ENCODE data around the gene AOAH.
"Not testable (repeated sequence)": the region's sequence is repeated elsewhere in the genome, so short reads cannot be mapped to it uniquely, and the experiment has no call there.

The AOAH gene

DNA sequence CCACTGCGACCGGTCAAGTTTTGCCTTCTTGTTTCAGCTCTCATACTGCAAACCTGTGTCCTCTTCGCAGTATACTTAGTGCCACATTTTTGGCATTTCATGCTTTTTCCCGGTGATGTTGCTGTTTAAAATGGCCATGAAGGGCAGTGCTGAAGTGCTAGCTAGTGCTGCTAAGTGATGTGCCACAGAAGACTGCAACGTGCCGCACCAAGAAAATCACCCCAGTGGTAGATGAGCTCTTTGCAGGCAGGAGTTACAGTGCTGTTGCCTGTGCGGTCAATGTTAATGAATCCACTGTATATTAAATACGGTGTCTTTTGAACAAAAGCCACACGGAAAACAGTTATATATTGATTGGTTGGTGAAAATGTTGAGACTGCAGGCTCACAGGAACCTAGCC lies 214.3 kb downstream of the AOAH start:
- H3K27me3 ChIP-seq (ENCODE audit: low read depth) = no peaks in the 10 kb centered on the region
- no peaks in the 10 kb centered on the region for H3K36me3 ChIP-seq (replicated peaks)
- H3K9me3 ChIP-seq = no peaks in the 10 kb centered on the region
- in situ Hi-C loops (cut with MboI; ENCODE audit: low sequenced_read_pairs) = no loop called here
- no peak overlapping the region for H3K4me3 ChIP-seq
- no peak for DNase-seq (ENCODE audit: low spot score in 2 of 2)
- H3K4me1 ChIP-seq = no peaks in the 10 kb centered on the region

DNA sequence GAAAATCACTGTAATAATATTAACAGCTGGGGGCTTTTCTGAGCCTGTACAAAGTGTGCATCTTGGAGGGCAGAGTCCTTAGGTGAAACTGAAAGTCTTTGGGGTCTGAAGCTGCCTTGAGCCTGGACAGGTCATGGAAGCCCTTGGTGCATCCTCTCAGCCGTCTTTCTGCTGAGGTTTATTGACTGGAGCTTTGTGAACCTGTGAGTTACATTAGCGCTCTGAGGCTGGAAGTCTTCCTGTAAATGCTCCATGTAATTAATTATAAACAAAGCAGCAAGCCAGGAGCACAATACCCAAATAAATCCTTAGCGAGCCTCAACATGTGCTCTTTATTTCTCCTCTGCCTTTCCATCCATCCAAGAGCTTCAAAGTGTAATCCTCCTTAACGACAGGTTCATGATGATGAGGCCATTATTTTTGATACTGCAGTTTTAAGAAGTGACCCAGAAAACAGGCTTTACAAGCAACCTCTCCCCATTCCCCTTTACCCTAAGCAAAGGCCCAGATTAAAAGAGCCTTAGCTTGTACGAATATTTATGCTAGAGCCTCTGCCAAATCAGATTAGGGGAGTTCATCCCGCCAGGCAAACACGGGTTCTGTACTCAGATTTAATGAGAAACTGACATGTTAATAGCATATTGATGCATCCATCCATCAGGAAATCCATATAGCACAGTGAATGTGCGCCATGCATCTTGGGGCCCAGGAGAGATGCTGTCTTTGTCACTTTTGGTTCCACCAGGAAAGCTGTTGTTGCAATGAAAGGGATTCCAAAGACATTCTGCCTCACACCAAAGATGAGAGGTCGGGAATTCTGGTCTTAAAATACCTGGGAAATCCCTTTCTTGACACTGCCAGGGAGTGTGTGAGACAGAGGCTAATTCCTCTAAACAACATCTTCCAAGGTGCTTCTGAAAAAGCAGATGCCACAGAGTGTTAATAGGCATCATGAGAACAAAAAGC lies 216.5 kb downstream of the AOAH start:
- DNase-seq (ENCODE audit: low spot score in 2 of 2) = no peak
- 0 out of 2 replicates have a peak, but pooled peaks cover 2% of the 10 kb centered on the region for H3K9me3 ChIP-seq
- no peaks in the 10 kb centered on the region for H3K27me3 ChIP-seq (ENCODE audit: low read depth)
- H3K4me3 ChIP-seq = no peak overlapping the region
- H3K4me1 ChIP-seq = no peaks in the 10 kb centered on the region
- in situ Hi-C loops (cut with MboI; ENCODE audit: low sequenced_read_pairs) = no loop called here
- no peaks in the 10 kb centered on the region for H3K36me3 ChIP-seq (replicated peaks)

DNA sequence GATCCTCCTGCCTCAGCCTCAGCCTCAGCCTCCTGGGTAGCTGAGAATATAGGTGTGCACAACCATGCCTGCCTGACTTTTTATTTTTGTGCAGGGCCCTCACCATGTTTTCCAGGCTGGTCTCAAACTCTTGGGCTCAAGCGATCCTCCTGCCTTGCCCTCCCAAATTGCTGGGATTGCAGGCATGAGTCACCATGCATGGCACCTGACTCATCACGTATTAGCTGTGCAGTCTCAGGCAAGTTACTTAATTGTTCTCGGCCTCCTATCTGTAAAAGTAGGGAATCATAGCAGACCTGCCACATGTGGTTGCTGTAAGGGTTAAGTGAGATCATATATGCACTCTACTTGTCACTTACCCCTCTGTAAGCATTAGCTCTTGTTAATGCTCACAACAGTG lies 217.5 kb downstream of the AOAH start:
- DNase-seq (ENCODE audit: low spot score in 2 of 2) = no peak
- no peaks in the 10 kb centered on the region for H3K4me1 ChIP-seq
- H3K9me3 ChIP-seq = 0 out of 2 replicates have a peak, but pooled peaks cover 2% of the 10 kb centered on the region
- no peaks in the 10 kb centered on the region for H3K36me3 ChIP-seq (replicated peaks)
- no peaks in the 10 kb centered on the region for H3K27me3 ChIP-seq (ENCODE audit: low read depth)
- in situ Hi-C loops (cut with MboI; ENCODE audit: low sequenced_read_pairs) = no loop called here
- H3K4me3 ChIP-seq = no peak overlapping the region

DNA sequence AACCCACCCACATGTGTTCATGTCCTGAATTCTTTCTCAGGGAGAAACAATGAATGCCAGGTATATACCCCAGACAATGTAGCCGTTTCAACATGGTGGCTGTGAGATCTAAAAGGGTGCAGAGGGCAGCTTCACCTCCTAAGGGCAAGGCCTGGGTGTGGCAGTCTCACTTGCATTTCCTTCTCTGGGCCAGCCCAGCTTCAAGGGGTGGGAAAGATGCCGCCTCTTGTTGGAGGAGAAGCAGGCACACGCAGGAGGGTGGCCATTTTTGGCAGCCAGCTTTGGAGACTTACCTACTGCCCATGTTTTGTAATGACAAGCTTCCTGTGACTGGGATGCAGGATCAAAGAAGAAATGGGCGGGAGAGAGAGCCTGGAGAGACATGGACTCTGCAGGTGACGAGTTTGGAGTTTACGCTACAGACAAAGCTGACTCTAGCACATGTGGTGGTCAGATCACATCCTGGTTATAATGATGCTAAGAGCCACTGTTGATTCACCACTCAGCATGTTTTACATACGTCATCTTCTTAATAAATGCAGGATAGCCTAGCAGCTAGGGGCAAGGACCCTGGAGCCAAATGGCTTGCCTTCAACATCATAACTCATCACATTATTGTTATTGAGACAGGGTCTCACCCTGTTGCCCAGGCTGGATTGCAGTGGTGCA lies 218.0 kb downstream of the AOAH start:
- Histone ChIP-seq H3K4me3 (no peak overlapping the region), H3K9me3 (0 out of 2 replicates have a peak, but pooled peaks cover 2% of the 10 kb centered on the region), H3K27me3 (ENCODE audit: low read depth) (no peaks in the 10 kb centered on the region), H3K36me3 (replicated peaks) (no peaks in the 10 kb centered on the region), H3K4me1 (no peaks in the 10 kb centered on the region)
- in situ Hi-C loops (cut with MboI; ENCODE audit: low sequenced_read_pairs) = no loop called here
- DNase-seq (ENCODE audit: low spot score in 2 of 2) = no peak

DNA sequence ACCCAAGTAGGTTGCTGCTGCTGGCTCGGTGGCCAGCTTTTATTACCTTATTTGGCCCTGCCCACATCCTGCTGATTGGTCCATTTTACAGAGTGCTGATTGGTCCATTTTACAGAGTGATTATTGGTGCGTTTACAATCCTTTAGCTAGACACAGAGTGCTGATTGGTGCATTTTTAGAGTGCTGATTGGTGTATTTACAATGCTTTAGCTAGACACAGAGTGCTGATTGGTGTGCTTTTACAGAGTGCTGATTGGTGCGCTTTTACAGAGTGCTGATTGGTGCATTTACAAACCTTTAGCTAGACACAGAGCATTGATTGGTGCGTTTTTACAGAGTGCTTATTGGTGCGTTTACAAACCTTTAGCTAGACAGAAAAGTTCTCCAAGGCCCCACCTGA lies 219.7 kb downstream of the AOAH start:
- H3K27me3 ChIP-seq (ENCODE audit: low read depth); DNase-seq (ENCODE audit: low spot score in 2 of 2); in situ Hi-C loops (cut with MboI; ENCODE audit: low sequenced_read_pairs): not testable (repeated sequence)

DNA sequence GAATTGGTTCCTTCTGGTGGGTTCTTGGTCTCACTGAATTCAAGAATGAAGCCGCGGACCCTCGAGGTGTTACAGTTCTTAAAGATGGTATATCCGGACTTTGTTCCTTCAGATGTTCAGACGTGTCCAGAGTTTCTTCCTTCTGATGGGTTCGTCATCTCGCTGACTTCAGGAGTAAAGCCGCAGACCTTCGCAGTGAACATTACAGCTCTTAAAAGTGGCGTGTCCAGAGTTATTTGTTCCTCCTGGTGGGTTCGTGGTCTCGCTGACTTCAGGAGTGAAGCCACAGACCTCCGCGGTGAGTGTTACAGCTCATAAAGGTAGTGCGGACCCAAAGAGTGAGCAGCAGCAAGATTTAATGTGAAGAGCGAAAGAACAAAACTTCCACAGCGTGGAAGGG lies 220.1 kb downstream of the AOAH start:
- DNase-seq (ENCODE audit: low spot score in 2 of 2); H3K4me3 ChIP-seq; H3K27me3 ChIP-seq (ENCODE audit: low read depth); in situ Hi-C loops (cut with MboI; ENCODE audit: low sequenced_read_pairs); H3K9me3 ChIP-seq; H3K36me3 ChIP-seq (replicated peaks); H3K4me1 ChIP-seq: not testable (repeated sequence)

More for the DNA sequence above, 219.7 kb downstream of the AOAH start:
- not testable (repeated sequence) for H3K4me1 ChIP-seq; H3K36me3 ChIP-seq (replicated peaks); H3K4me3 ChIP-seq; H3K9me3 ChIP-seq

DNA sequence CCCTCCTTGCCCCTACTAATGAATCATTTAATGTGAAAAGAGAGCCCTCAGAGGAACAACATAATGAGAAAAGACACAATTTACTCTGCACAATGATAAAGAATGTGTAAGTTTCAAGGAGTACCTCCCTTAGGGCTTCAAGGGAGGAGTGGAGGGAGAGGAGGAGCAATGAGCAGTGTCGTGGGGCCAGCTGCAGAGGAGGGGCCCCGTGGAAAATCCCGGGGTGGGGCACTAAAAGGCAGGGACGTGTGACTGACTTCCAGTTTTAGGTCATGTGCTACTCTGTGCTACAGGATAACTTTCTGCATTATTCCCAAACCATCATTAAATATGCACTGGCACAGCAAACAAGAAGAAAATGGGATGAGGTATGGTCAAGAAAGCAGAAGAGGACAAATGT lies 226.5 kb downstream of the AOAH start:
- H3K4me3 ChIP-seq = no peak overlapping the region
- in situ Hi-C loops (cut with MboI; ENCODE audit: low sequenced_read_pairs) = loop anchor here (25.0 kb wide), 1 partner anchor 465 kb away; no protein-coding TSS in a partner anchor
- H3K4me1 ChIP-seq = no peaks in the 10 kb centered on the region
- no peaks in the 10 kb centered on the region for H3K9me3 ChIP-seq
- no peaks in the 10 kb centered on the region for H3K36me3 ChIP-seq (replicated peaks)
- H3K27me3 ChIP-seq (ENCODE audit: low read depth) = 0 out of 2 replicates have a peak, but pooled peaks cover 2% of the 10 kb centered on the region
- DNase-seq (ENCODE audit: low spot score in 2 of 2) = no peak

DNA sequence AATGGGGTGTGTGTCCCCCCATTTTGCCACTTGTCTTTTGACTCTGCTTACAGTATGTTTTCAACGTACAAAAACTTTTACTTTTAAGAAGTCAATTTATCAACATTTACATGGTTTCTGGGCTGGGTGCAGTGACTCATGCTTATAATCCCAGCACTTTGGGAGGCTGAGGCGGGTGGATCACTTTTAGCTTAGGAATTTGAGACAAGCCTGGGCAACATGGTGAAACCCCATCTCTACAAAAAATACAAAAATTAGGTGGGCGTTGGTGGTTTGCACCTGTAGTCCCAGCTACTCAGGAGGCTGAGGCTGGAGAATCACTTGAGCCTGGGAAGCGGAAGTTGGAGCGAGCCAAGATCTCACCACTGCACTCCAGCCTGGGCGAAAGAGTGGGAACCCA lies 227.1 kb downstream of the AOAH start:
- DNase-seq (ENCODE audit: low spot score in 2 of 2); H3K27me3 ChIP-seq (ENCODE audit: low read depth); H3K9me3 ChIP-seq; H3K36me3 ChIP-seq (replicated peaks); H3K4me3 ChIP-seq; H3K4me1 ChIP-seq: not testable (repeated sequence)
- in situ Hi-C loops (cut with MboI; ENCODE audit: low sequenced_read_pairs) = loop anchor here (25.0 kb wide), 1 partner anchor 465 kb away; no protein-coding TSS in a partner anchor

DNA sequence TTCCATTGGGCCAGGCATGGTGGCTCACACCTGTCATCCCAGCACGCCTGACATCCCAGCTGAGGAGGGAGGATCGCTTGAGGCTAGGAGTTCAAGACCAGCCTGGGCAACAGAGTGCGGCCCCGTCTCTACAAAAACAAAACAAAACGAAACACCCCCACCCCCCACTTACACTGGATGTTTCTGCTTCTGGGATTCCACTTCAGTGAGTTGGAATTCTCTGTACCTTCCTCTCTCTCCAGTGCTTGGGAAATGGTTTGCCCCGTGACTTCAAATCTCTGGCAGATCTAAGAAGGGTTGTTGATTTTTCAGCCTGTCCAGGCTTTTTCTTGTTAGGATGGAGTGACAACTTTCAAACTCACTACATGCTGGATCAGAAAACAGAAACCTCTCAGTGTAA lies 227.7 kb downstream of the AOAH start:
- Histone ChIP-seq H3K36me3 (replicated peaks) (no peaks in the 10 kb centered on the region), H3K27me3 (ENCODE audit: low read depth) (peaks cover 6% of the 10 kb centered on the region; the same call in 1 of the 2 replicates), H3K4me1 (no peaks in the 10 kb centered on the region), H3K9me3 (no peaks in the 10 kb centered on the region), H3K4me3 (no peak overlapping the region)
- in situ Hi-C loops (cut with MboI; ENCODE audit: low sequenced_read_pairs) = loop anchor here (25.0 kb wide), 1 partner anchor 466 kb away; no protein-coding TSS in a partner anchor
- DNase-seq (ENCODE audit: low spot score in 2 of 2) = no peak

DNA sequence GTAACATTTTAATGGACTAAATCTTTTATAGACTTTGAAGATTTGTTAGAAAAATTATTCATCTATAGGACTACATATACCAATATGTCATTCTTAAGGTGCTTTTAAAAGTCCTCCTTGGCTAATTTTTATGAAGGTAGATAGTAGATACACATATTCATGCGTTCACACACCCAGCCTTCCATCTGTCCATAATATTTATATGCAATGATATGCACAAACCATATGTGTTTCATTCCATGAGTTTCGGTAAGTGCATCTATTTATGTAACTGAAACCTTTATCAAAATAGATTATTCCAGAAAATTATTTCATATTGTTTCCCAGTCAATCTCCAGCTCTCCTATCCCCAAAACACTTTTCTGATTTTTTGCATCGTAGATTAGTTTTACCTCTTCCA lies 233.0 kb downstream of the AOAH start:
- Histone ChIP-seq H3K4me3 (no peak overlapping the region), H3K36me3 (replicated peaks) (no peaks in the 10 kb centered on the region), H3K9me3 (no peaks in the 10 kb centered on the region), H3K27me3 (ENCODE audit: low read depth) (peaks cover 10% of the 10 kb centered on the region), H3K4me1 (no peaks in the 10 kb centered on the region)
- in situ Hi-C loops (cut with MboI; ENCODE audit: low sequenced_read_pairs) = loop anchor here (25.0 kb wide), 1 partner anchor 471 kb away; no protein-coding TSS in a partner anchor
- no peak for DNase-seq (ENCODE audit: low spot score in 2 of 2)

DNA sequence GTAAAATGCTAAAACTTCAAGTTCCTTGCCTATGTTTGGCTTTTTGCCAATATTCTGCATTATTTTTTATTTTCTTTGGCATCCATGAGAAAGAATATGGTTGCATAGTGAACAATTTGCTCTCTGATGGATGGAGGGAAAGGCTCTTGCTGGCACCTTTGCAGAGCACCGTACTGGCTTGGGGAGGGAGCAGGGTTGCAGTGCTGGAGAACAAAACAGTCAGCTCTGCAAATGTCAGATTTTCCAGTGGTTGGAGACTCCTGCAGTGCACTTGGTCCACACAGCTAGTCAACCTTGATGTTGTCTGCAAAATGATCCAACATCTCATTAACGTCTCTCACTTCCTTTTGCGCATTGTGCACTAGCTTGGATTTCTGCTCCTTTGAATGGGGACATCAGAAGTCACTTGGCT lies 233.9 kb downstream of the AOAH start:
- no peak for DNase-seq (ENCODE audit: low spot score in 2 of 2)
- Histone ChIP-seq H3K27me3 (ENCODE audit: low read depth) (peaks cover 10% of the 10 kb centered on the region), H3K4me3 (no peak overlapping the region), H3K9me3 (no peaks in the 10 kb centered on the region), H3K4me1 (no peaks in the 10 kb centered on the region), H3K36me3 (replicated peaks) (no peaks in the 10 kb centered on the region)
- in situ Hi-C loops (cut with MboI; ENCODE audit: low sequenced_read_pairs) = loop anchor here (25.0 kb wide), 1 partner anchor 472 kb away; no protein-coding TSS in a partner anchor

DNA sequence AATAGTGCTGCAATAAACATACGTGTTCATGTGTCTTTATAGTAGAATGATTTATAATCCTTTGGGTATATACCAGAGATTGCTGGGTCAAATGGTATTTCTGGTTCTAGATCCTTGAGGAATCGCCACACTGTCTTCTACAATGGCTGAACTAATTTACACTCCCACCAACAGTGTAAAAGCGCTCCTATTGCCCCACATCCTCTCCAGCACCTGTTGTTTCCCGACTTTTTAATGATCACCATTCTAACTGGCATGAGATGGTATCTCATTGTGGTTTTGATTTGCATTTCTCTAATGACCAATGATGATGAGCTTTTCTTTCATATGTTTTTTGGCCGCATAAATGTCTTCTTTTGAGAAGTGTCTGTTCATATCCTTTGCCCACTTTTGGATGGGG lies 235.6 kb downstream of the AOAH start:
- H3K4me1 ChIP-seq; H3K27me3 ChIP-seq (ENCODE audit: low read depth); DNase-seq (ENCODE audit: low spot score in 2 of 2); H3K4me3 ChIP-seq; H3K9me3 ChIP-seq; H3K36me3 ChIP-seq (replicated peaks): not testable (repeated sequence)
- in situ Hi-C loops (cut with MboI; ENCODE audit: low sequenced_read_pairs) = loop anchor here (25.0 kb wide), 1 partner anchor 474 kb away; no protein-coding TSS in a partner anchor

DNA sequence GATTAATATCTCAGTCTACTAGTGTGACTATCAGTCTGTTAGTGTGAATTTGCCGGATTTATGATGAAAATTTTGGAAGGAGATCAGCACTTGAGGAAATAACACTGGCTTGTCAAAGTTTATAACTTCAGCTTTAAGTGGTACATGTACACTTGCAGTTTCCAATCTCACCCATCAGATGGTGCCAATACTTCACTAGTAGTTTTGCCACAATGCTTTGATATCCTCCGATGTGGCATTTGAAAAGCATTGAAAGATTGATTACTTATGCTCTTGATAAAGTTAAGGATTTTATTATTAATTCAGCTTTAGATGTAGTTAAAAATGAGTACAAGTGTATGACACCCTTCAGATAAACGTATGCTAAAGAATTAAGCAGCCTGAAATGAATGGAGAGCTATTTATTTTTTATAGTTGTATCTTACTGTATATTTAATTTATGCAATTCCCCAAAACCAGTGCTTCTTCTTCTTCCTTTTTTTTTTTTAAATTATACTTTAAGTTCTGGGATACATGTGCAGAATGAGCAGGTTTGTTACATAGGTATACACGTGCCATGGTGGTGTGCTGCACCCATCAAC lies 236.4 kb downstream of the AOAH start:
- in situ Hi-C loops (cut with MboI; ENCODE audit: low sequenced_read_pairs) = loop anchor here (25.0 kb wide), 1 partner anchor 474 kb away; no protein-coding TSS in a partner anchor
- H3K36me3 ChIP-seq (replicated peaks) = no peaks in the 10 kb centered on the region
- H3K4me3 ChIP-seq = no peak overlapping the region
- no peaks in the 10 kb centered on the region for H3K9me3 ChIP-seq
- H3K4me1 ChIP-seq = no peaks in the 10 kb centered on the region
- peak; percentile 43 to 54 for DNase-seq (ENCODE audit: low spot score in 2 of 2)
- H3K27me3 ChIP-seq (ENCODE audit: low read depth) = peaks cover 9% of the 10 kb centered on the region

Measured in HAP-1 (cell line).